DMS53 treated with DMSO at 0.1 percent for 48 hours (cell line): Measurements from ENCODE around the gene ZNF790.

Source experiments
- DNase-seq: peaks from one replicate; lab custom pipeline; 2025; ENCODE audit not compliant: unreplicated experiment; lab: John Stamatoyannopoulos, UW

ZNF790 gene

DNA sequence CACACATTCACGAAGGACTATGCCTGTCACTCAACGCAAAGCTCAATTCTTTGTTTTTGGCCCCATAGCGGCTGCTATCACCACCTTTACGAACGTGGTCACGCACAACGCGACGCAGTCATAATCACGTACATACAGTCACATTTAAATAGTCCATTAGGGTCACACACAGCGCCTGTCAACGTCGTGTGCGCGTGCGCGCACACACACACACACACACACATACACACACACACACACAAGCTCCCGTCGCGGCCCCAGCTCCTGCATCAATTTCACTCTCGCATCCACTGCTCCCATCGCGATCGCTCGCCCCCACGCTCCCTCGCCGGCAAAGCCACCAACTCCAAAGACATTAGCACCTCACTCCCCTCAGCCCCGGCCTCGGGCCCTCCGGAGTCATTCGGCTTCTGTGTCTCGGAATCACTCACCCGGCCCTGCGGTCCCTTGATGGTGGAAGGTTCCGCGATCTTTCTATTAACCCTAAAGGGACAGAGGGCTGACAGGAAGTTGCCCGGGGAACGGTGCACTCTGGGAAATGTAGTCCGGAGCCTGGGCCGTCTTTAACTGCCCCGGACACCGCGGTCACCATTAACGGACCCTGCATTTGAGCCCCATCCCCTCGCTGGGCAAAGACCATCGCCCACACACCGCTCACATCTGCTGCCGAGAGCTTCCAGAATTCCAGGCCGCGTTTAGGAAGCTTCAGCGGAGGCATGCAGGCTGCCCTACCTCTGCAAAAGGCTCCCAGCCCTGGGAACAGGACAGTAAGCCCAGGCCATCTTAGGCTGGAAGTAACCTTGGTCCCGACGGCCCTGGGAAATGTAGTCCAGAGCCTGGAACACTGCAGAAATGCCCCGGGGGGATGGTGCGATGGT lies at the start of gene ZNF790:
Gene ZNF790, minus strand, starts transcription at position 482 of the 878 bp plus-strand sequence. CDS start 12,768 bp downstream, outside the sequence.
- DNase-seq: peak; percentile 90

DNA sequence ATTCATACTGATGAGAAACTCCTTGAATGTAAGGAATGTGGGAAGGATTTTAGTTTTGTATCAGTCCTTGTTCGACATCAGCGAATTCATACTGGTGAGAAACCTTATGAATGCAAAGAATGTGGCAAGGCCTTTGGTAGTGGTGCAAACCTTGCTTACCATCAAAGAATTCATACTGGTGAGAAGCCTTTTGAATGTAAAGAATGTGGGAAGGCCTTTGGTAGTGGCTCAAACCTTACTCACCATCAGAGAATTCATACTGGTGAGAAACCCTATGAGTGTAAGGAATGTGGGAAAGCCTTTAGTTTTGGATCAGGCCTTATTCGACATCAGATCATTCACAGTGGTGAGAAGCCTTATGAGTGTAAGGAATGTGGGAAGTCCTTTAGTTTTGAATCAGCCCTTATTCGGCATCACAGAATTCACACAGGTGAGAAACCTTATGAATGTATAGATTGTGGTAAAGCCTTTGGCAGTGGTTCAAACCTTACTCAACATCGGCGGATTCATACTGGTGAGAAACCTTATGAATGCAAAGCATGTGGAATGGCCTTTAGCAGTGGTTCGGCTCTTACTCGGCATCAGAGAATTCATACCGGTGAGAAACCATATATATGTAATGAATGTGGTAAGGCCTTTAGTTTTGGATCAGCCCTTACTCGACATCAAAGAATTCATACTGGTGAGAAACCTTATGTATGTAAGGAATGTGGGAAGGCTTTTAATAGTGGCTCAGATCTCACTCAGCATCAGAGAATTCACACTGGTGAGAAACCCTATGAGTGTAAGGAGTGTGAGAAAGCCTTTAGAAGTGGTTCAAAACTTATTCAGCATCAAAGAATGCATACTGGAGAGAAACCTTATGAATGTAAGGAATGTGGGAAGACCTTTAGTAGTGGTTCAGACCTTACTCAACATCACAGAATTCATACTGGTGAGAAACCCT lies 39.1 kb upstream of the ZNF790 start:
- DNase-seq: no peak

DNA sequence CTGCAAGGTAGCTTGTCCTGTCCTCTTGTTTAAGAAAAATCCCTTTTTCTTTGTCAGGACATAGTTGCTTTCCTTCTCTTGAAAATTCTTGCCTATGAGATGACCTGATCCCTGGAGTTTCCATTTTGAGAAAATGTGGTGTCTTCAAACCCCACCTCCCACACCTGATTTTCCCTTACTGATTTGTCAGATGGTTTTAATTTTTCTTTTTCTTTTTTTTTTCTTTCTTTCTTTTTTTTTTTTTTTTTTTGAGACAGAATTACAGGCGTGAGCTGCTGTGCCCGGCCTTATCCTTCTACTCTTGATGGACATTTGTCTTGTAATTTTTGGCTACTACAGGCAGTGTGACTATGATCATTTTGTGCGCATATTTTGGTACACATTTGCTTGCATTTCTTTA lies 13.7 kb upstream of the ZNF790 start:
- DNase-seq: no peak

DNA sequence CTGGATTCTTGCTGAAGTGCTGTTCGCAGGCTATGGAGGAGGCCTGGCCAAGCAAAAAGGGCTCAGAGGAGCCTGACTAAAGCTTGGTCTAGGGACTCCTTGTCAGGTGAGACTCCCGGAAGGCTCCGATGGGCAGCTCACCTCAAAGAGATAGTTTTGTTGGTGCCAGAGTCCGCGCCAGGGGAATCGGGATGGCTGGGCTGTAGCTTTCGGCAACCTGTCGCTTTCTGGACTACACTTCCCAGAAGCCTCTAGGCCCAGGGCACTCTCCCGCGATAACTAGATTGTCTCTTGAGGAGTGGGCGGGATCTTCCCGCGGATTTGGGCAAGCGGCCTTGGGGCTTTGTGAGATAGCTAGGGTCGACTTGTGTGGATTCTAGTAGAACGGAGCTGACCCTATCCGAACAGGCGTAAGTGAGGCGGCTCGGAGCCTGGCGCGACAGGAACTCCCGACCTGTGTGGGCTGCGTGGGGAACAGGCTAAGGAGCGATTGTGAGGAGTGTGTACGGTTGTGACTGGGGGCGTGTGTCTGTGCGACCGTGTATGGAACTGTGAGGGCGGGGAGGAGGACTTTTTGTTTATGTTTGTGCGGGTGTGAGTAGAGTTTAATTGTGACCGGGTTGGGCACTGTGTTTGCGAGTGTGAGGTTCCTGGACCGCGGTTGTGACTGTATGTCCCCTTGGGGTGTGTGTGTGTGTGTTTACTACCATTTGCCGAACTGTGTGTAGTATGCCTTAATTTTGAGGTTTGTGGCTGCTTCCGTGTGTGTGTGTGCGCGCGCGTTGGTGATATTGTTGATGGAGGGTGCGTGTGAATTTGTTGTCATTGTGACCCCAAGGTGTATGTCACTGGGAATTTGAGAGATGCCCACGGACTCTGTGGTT lies 12.6 kb upstream of the ZNF790 start, which contains the start of gene ZNF345:
Gene ZNF345, plus strand, starts transcription at position 318 of the 884 bp plus-strand sequence. CDS start 25,955 bp downstream, outside the sequence.
- peak; percentile 94 for DNase-seq

DNA sequence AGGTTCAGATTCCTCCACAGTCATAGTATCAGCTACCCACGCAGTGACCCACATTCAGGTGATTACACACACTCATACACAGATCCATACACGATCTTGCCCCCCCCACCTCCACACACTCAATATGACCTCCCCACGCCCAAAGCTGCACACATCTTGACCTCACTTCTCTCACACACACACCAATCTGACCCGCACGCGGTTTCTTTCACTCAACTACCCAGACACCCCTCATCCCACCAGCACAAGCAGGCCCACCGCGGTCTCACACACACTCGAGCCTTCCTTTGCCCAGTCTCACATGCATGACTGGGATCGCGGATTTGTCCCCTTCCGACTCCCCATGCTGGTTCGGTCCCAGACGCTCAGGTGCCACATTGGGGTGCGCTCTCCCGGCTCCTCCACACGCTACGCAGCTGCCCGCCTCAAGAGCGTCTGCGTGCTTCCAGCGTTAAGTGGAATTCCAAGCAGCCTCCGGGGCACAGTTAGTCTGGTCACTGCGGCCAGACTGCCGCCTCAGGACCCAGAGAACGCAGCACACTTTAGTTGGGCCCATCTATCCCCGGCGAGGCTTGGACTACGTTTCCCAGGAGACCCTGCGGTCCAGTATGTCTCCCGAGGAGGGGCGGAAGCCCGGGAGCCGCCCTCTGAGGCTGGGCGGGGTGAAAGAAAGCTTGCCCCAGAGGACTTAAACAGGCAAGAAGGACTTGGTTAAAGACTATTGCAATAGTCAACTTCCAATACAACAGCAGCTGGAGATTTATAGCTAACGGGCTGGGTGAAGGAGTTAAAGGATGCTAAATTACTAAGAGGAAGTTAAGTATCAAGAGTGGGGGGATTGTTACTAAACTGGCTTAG lies 11.7 kb upstream of the ZNF790 start:
- peak; percentile 90 for DNase-seq

DNA sequence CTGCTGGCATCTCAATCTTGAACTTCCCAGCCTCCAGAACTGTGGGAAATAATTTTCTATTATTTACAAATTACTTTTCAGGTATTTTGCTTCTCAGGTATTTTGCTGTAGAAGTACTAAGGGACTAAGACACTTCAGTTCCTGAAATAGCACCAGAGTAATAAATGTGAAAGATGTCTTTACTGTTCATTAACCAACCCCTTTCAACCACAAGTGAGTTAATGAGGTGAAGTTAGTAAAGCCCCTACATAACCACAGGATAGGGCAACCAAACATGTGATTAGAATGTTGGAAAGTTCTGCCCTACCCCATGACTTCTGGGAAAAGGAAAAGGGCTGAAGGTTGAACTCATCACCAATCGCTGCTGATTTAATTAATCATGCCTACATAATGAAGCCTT lies 9.8 kb upstream of the ZNF790 start:
- DNase-seq: no peak

DNA sequence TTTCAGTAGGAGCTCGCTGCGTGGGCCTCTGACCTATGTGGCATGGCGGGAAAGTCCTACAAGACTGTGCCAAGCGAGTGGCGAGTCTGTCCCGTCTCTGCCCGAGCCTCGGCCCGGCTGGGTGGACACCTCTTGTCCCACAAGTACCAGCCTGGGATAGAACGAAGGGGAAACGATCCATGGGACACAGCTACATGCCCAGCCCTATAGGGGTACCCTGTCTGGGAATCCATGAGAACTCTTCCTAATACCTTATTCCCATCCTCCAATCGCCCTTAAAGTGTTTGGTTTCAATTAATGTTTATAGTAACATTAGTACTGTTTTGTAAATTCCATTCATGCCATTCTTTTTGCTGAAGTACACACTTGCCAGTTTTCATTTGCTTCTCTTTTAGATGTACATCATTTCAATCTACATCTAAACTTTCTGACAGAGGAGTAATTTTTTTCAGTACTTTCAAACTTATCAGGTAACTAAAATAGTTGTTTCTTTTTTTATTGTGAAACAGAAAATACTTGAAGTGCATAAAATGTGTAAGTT lies 667 bp upstream of the ZNF790 start:
- no peak for DNase-seq

DNA sequence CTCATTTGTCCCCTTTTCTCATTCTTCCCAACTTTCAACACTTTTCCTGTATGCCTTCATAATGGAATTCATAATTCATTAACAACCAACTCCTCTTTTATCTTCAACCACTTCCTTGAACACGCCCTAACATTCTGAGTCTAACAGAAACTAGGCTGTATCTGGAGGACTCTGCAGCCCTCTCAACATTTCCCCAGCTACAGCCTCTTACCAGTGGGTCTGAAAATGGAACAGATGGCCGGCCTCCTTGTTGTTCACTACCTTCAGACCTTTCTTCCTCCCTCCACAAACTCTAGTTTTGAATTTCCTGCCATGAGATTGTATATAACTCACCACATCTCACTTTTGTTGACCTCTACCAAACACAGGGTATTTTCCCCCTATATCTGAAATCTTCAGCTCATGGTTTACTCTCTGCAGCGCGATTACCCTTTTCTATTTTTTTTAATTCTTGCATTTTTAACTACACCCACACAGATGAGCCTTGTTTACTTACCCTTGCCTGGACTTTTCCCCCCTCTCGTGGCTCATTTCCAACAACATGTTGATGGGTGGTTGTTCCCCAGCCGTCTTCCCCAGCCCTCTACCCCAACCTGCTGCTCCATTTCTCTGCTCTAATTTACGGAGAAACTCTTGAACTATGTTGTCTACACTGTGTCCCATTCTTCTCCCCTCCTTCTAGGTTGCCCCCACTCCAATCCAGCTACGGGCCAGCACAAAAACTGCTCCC lies 846 bp downstream of the ZNF790 start:
- DNase-seq: peak; percentile 23

DNA sequence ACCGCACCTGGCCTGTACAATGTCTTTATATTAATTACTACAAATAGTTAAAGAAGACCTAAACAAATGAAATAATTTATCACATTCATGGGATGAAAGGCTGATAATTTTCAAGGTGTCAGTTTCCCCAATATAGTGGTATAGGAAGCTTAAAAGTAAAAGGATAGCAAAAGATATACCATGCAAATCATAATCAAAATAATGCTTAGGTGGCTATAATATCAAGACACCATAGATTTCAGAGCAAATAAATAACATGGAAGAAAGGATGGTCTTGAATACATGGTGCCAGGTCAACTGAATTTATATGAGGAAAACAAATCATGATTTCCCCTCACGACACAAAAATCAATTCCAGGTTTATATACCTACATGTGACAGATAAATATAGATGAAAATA lies 4.8 kb downstream of the ZNF790 start:
- DNase-seq: no peak

DNA sequence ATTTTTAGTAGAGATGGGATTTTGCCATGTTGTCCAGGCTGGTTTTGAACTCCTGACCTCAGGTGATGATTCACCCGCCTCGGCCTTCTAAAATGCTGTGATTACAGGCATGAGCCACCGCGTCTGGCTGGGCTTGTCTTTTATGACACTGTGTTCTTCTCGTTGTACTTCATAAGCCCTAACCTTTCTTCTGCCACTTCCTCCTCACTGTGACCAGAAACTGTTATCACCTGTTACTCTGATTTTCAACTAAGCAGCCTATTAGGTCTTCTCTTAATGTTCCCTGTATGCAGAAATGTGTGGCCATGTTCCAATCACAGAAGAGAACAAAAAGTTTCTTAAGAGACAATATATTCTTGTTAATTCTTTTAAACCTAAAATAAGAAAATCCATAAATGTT lies 16.4 kb downstream of the ZNF790 start:
- no peak for DNase-seq

DNA sequence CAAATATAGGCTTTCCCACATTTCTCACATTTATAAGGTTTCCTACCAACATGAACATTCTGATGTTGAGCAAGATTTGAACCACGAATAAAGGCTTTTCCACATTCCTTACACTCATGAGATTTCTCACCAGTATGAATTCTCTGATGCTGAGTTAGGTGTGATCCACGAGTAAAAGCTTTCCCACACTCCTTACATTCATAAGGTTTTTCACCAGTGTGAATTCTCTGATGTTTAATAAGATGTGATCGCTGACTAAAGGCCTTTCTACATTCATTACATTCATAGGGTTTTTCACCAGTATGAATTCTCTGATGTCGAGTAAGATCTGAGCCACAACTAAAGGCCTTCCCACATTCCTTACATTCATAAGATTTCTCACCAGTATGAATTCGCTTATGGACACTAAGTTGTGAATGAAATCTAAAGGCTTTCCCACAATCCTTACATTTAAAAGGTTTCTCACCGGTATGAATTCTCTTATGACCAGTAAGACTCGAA lies 19.0 kb downstream of the ZNF790 start:
- DNase-seq: no peak

DNA sequence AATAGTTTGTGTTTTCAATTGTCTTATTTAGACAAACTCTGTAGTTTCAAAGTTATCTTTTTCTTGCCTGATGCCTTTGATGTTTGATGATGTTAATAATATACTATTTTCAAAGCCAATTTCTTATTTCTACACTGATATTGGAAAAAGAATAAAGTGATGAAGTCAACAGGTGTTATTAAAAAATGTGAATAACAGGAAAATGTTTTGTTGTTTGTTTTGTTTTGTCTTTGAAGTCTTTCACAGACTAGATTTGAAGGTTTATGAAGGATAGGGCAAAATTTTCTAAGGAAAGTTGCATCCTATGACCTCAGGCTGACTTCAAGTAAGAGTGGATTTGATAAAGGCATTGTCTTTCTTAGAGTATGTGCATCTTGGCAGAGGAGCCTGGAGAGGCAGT lies 31.2 kb downstream of the ZNF790 start:
- DNase-seq: no peak

DNA sequence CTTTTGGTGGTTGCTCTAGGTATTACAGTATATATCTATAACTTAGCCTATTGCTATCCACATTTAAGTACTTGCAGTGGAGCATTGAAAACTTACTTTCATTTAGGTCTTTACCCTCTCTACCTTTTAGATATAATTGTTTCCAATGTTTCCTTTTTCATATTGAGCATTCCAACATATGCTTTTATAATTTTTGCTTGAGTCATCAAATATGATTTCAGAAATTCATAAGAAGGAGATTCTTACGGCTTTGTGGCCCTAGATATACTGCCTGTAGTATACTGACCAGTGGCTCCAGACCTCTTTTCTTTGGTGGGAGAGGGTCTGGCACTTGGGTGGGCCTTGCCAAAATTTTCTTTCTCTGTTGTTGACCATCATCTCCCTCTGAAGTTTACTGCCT lies 32.8 kb downstream of the ZNF790 start:
- DNase-seq: no peak

DNA sequence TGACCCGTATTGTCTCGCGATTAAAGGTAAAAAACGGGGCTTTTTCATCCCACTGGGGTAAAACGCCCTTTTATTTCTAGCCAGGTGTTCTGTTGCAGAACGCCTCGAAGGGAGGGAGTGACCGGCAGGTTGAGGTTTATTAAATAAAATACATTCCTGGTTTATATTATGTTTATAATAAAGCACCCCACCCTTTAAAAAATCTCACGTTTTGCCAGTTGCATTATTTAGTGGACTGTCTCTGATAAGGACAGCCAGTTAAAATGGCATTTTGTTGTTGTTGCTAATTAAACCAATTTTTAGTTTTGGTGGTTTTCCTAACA lies 40.4 kb downstream of the ZNF790 start:
- no peak for DNase-seq

DNA sequence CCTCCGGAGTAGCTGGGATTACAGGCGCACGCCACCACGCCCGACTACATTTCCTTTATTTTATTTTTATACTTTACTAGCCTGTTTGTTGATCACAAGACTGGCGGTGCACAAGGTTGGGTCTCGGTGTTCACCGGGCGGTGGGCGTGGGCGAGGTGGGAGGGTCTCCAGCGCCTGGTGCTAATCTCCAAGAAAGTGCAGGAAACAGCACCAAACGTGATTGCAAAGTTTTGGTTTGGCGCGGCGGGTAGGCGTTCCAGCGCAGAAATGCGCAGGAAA lies 41.5 kb downstream of the ZNF790 start:
- DNase-seq: no peak

DNA sequence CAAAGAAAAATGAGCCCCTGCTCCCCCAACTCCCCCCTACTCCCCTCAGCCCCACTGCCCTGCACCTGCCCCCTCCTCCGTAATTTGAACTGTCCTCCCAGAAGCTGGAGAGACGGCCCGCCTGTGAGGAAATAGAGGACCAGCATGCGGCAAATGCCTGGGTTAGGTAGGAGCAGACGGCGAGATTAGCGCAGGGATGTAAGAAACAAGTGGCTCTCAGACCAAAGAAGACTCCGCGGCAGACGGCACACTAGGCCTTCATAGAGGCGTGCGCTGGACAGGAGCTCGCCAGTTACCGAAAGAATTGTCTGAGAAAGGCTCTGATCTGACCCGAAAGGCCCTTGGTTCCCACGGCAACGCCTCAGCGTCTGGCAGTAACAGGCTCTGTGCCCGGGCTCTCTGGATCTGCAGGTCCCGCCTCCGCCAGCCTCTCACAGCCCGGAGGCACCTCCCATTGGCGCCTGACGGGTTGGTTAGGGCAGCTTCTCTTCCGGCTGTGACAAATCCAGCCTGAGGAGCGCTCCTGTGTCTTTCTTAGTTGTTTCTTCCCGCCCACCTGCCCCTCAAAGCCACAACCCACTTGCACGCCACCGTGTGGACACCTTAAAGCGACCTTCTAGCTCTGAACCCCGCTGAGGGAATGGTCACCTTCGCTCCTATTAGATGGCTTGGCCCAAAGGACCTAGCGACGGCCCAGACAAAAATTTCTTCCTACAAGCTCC lies 46.6 kb downstream of the ZNF790 start:
- DNase-seq: peak; percentile 65

DNA sequence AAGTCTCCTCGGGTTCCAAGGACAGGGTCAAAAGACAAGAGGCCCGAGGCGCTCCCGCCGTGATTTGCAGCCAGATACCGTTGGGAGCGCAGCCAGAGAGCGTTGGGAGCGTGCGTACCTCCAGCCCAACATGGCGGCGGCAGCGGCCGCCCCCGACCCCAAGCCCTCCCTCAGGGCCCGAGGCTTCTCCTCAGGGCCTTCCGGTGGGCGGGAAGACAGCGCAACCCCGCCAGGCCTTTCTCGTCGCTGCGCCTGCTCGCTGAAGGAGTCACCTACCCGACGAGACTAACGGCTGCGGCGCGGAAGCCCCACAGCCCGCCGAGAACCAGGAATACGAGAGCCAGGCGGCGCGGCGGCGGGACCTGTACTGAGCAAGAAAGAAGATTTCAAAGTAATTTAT lies 62.4 kb downstream of the ZNF790 start:
- no peak for DNase-seq

DNA sequence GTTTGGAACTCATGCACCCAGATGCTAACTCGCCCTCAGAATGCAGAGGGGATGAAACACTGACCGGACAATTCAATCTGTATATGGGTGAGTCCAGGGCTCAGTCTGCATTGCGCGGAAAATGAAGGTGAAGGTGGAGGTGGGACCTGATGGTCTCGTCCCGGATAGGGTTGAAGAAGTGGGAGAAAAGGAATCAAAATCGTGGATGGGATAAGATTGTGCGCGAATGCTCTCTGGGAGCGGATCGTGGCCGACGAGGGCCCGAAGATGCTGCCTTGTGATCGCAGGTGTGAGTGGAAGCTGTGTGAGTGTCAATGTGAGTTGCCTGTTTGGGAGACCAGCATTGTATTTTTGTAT lies 65.0 kb downstream of the ZNF790 start:
- peak; percentile 53 for DNase-seq
